COLO829 (cell line): Measurements from ENCODE around the gene GLI3.

Experiments
- DNase-seq: peaks from one replicate; pipeline ENCODE4 v3.0.0; 2012; ENCODE audit warnings: low spot score

The GLI3 gene

DNA sequence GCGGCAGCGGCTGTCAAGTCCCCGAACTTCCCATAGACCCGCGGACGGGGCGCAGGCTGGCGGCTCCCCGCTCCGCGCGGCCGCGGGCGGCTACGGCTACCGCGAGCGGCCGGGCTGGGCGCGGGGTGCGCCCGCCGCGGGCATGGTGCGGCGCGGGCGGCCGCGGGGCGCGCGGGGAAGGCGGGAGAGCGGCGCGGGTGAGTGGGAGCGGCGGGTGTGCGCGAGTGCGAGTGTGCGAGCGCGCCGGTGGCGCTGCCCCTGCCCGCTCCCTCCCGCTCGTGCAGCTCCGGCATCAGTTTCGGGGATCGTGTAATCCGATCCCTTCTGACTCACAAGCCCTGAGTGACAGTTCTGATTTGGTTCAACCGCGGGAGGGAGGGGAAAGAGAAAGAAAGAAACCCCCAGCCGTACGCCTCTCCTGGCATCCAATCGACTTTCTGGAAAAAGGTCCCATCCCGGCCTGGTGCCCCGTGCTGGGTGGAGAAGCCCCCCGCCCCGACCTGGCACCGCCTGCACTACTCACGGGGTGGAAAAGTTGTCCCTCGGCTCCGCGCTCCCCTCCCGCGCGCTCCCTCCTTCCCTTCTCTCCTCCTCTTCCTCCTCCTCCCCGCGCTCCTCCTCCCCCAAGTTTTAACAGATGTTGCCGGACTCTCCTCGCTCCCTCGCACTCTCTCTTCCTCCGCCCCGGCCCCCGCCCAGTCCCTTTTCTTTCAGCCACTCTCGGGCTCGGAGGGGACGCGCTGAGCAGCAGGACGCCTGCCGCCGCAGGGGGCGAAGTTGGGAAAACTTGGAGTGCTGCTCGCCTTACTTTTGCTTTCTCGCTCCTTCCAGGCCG is at the start of gene GLI3:
GLI3 (minus strand) TSS at position 234 of the 835 bp plus-strand sequence. CDS start 13,956 bp downstream, outside the sequence.
- DNase-seq: peak; percentile 93

DNA sequence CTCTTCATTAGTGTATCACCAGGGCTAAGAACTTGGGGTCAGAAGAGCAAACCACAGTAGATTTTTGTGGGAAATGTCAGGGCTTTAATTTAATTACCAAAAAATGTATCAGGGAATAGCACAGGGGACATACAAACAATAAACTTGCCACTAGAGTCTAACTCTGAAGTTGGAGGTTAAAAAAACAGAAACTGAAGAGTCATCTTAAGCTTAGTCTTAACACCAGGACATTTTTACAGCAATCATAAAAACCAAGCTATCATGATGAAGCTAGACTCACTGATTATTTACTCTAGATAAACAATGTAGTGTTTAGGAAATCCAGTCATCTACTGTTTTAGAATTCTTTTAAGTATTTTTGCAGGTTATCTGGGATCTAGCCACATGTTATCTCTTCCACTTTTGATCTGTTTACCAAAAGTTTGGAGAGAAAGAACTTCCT is 48.4 kb upstream of the GLI3 start:
- DNase-seq: no peak

DNA sequence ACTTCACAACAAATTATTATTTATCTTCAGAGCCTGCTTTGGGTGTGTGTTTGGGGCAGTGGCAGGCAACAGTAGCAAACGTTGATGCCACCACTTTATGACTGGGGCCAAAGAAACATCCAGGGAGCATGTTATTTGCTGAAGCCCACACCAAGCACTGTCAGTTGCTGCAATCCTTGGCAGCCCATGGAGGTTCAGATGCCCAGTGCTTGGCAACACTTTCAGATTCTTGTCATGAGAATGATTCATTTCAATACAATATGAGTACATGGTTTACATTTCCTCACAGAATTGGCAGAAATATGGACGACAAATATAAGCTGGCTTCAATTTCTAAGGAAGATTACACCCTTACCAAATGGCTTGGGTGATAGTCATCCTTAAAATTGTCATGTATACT is 46.5 kb upstream of the GLI3 start:
- no peak for DNase-seq

DNA sequence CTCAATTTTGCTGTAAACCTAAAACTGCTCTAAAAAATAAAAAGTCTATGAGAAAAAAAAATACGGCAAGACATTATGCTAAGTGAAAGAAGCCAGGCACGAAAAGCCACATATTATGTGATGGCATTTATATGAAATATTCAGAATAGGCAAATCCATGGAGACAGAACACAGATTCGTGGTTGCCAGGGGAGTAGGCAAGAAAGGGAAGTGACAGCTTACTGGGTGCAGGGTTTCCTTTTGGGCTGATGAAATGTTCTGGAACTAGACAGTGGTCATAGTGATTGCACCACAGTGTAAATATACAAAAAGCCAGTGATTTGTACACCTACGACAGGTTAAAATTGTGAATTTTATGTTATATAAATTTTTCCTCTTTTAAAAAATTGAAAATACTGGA is 41.3 kb upstream of the GLI3 start:
- DNase-seq: no peak

DNA sequence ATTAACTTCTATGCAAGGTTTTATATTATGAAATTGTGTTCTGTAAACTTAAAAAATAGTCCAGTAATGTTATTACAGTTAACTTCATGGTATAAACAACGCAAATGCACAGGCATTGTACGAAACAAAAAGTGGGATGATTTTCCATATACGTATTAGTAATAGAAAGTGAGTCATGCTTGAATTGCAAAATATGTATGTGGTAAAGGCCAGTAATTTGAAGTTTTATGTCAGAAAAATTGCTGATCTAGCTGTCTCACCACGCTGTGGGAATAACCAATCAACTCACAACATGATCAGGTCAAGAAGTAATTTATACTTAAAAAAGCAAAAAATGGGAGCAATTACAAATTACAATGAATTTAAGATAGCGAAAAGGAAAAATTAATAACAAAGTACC is 37.0 kb upstream of the GLI3 start:
- DNase-seq: no peak

DNA sequence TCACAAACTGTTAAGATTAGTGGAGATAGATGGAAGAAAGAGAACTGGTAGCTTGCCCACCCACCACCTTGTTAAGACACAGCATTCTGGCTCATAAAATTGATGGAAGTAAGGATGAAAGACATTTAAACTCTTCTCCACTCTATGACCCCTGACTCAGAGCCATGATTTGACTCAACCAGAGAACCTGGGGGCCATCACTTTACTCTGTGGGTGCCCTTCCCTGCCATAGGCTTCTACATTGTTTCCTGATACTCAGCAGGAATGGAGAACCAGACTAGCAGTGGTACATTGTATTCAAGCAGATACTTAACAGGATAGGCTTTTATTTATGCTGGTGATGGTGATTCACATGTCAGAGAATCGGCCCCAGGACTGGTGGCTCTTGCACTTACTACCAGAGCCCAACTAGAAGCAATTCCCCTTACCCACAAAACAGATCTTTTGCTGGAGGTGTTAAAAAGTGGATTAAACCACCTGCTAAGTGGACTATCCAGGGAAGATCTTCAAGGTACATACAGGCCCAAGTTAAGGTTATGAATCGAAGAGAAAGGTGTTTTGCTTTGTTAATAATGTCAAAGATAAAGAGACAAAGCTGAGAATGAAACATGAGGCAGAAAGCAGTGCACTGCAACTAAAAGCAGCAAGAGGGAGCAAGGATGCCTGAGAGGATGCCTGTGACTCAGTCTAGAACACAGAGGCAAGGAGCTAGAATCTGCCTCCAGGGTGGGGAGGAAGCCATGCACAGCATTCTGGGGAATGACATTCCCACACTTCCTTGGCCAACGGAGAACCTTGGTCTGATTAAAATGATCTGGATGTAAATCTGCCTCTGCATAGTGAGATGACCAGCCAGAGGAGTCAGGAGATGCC is 36.0 kb upstream of the GLI3 start:
- no peak for DNase-seq

DNA sequence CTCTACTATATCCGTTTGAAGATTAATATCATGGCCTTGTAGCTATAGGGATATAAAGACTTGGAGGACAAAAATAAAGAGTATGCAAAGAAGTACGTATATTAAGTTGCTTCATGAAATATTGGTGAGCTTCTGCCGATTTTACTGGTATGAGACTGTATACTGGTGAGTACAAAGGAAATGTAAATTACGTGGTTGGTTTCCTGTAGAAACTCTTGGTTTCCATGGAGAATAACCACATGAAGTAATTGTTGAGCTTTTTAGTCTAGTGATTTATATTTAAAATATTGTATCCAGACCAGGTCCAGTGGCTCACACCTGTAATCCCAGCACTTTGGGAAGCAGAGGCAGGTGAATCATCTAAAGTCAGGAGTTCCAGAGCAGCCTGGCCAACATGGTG is 32.2 kb upstream of the GLI3 start:
- DNase-seq: no peak

DNA sequence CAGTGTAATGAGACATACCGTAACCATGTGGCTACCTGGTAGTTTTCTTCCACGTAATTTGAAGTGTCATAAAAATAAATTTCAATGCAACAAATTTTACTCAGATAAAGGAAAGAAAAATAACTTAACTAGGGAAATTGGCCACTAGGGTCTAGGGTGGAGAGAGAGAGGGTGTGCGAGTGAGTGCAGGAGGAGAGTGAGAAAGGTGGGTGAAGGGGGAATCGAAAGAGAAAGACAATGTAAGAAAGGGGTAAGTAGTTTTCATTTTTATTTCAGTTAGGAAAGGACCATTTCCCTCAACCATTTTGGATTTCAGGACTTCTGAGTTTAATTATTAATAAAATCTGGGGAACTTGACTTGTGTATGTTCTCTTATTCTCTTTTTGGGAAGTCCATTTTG is 27.7 kb upstream of the GLI3 start:
- no peak for DNase-seq

DNA sequence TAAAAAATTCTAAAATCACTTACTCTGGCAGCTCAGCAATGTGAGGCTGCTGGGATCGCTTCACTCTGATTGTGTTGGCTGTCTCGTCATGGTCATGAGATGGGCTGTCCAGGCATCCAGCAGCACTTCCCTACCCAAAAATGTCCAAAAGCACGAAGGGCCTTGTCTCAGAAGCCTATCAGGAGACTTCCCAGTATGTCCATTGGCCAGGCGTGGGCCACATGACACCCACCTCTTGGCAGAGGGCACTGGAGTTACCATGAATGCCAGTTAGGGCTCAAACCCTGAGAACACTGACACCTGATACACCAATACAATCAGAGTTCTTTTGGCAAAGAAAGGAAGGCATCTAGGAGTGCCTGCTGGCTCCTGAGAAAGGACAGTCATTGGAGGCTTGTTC is 27.0 kb upstream of the GLI3 start:
- DNase-seq: no peak

DNA sequence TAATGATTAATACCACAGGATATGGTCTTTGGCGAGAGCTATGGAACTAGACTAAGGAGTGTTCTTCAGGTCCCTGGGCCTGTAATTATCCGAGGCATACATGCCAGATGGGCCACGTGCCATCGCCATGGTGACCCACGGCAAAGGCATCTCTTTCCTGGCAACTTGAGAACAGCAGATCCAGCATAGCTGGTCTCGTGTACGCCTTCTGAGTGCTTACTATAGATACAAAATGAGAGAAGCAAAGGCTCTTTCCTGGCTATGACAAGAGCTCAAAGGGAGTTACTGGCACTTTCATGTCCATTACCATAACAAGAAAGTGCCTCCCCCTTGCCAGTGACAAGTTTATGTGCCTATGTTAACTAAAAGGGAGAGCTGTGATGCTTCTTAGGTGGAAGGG is 26.0 kb upstream of the GLI3 start:
- DNase-seq: no peak

DNA sequence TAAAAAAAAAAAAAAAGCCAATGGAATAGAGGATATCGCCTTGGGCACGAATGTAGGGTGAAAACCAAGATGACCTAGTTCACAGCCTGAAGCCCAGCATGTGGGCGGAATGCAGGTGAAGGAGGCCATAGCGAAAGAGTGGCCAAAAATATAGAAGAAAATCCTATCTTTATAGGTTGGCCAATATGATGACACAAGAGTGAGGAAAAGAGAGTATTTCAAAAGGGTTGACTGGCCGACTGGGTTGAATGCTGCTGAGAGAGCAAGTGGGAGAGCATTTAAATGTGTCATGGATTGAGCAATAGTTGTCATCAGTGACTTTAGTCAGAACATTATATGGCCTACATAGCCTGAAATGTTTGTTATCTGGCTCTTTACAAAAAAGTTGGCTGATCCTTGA is 17.2 kb upstream of the GLI3 start:
- DNase-seq: no peak

DNA sequence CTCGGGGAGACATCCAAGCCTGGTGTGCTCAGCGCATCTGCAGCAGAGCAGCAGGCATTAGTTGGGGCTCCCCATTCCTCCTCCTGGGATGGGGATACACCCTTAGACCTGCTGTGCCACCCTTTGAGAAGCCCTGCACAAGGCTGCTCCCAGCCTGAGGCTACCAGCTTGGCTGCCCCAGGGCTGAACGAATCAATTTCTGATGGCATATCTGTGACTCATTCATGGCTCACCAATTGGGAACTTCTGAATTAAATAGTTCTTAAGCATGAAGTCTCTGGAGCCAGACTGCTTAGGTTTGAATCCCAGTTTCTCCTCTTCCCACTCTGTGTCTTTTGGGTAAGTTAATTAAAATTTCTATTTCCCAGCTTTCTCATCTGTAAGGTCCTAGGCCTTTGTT is 16.3 kb upstream of the GLI3 start:
- no peak for DNase-seq

DNA sequence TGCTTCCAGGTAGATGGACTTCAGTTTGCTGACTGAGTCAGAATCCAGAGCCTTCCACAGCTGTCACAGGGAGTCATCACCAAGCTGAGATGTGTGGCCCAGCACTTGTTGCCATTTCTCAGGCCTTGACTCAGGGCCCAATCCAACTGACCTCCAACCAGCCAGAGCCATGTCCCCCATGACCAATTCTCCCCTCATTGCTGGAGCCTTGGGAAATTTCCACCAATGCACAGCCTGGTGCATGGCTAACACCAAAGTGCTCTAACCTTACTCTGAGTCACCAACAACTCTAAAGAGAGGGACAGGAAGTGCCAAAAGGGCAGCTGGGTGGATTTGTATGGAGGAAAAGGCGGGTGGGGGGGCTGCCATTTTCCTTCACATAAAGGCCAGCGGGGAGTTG is 13.4 kb upstream of the GLI3 start:
- no peak for DNase-seq

DNA sequence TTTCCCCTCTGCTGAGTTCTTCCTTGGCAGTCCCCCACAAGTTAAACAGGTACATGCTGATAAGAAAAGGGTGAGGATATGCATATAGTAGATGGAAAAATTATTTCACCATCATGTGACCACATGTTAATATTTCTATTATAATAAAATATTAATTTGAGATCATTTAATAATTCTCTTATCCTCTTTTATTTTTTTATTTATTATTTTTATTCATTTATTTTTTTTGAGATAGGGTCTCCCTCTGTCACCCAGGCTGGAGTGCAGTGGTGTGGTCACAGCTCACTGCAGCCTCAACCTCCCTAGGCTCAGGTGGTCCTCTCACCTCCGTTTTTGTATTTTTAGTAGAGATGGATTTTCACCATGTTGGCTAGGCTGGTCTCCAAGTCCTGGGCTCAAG is 11.6 kb upstream of the GLI3 start:
- no peak for DNase-seq

DNA sequence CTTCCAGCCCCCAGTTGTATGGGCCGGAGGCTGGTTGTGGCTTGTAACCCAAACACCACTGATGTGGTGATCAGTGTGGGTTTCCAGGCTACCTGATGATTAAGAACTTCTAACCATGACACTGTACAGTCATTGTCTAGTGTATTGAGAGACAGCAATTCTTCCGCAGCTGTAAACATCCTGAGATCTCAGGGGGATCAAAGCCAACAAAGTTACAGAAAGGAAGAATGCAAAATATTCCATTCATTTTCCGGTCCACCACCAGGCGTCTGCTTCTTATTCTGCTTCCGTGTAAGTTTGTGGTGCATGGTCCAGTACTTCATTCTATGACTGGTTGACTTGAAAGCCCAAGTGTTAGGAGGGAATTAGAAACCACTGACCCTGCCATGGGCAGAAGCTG is 10.3 kb upstream of the GLI3 start:
- DNase-seq: peak; percentile 74

DNA sequence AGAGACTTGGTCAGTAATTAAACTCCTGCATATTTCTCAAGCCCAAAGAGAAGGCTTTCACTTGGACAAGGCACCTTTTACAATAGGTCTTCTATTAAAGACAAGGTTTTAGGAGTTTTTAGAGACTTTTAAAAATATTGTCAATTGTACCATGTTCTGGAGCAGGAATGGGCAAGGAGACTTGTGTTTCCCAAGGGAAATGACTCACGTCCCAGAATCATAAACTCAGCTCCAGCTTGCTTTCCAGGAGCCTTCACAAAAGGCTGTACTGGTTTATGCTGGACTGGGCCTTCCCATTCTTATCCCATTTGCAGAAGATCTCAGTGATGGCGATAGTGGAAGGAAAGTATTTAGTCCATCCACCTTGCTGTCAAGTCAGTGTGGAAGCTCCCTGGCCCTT is 7.8 kb upstream of the GLI3 start:
- DNase-seq: peak; percentile 85

DNA sequence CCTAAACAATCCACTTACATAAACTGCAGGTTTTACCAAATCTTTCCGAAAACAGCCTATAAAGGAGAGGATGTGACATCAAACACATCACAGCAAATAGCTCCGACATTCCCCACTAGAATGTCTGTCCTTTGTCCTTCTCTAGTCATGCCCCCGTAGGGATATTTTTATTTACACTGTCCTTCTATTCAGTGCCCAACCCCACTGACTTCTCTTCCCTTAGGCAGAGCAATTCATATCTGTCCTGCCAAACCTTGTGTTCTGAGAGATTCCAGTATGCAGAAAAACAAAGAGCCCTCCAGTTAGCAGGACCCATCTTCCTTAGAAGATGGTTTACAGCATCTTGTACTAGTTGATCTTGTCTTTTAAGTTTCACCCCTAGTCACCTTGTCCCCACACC is 5.4 kb upstream of the GLI3 start:
- DNase-seq: no peak

DNA sequence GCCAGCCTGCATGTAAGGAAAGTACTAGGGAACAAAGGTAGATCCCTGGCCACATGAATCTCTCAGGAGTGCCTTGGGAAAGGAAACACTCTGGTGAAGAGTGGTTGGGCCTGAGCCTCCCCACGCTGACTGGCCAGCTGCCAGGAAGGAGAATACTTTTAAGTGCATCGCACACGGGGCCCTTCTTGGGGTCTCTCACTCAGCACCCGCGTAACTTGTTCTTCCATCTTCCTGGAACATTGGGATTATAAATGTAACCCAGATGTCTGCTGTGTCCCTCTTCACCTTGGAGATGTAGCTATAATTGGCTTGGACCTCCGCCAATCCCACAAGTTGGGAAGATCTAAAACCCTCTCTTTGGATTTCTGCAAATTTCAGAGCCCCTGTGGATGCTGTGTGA is 4.4 kb upstream of the GLI3 start:
- DNase-seq: no peak

DNA sequence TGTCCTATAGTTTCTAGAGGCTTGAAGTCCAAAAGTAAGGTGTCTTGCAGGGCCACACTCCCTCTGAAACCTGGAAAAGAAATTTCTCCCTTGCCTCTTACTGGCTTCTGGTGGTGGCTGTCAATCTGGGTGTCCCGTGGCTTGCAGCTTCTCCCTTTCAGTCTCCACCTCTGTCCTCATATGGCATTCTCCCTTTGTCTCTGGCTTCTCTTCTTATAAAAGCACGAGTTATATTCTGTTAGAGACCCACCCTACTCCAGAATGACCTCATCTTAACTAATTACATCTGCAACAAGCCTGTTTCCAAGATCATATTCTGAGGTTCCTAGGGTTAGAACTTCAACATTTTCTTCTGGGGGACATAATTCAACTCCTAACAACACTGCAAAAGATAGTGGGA is 3.4 kb upstream of the GLI3 start:
- no peak for DNase-seq

DNA sequence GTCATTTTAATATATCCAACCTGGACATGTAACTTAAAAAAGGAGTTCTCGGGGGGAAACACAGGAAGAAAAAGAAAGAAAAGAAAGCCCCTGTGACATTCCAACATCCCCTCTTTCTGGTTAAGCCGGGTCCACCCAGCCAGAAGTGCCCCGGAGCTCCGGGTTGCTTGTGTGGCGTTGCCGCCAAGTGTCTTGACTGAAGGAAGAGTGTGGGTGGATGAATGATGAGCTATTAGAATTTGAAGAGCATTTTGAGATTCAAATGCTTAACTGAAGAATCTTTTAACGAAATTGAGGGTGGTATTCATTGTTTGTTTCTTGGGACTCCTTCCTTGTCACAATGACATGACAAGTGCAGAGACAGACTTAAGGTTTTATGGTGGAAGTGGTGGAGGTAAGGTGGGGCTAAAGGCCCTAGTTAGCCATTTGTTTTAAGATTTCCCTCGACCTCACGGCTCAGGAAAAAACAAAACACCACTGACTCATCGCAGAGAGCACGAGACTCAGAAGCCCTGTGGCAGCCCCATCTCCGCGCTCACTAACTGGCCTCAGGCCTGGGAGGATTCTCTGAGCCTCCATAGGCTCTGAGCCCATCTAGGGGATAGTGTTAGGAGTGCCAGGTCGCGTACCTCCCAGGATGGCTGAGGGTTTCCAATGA is 1.8 kb upstream of the GLI3 start:
- peak; percentile 86 for DNase-seq

DNA sequence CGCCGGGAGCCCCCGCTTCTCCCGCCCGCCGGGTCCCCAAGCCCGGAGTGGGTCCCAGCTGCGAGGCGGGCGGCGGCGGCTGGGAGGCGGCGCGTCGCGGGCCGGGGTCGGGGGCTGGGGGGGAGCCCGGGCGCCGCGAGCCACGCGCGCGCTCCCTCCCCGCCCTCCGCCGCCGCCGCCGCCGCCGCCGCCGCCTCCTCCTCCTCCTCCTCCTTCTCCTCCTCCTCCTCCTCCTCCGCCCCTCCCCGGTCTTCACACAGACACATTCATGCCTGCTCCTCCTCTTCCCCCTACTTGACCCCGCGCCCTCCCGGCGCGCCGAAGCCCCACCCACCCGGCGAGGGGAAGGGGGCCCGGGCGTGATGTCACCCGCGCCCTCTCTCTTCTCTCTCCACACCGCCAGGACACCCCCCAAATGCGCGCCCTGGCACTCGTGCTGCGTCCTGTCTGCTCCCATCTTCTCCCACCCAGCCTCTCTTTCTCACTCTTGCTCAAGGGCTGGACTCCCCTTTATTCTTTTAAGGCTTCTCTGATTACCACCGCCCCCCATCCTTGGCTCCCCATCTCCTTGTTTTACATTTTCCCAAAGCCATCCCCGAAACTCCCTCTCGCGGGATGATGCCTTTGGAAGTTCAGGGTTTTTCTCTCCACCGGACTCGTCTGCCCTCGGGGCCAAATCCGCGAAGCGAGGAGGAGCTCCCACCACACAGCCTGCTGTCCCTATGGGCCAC is 967 bp upstream of the GLI3 start:
- DNase-seq: no peak
